Ovary (tissue), 3 donors: Measurements from ENCODE around the gene MRPS5.

Experiments
- EP300 ChIP-seq: sonication (generic); formaldehyde crosslinking; IDR thresholded peaks from one replicate; pipeline ENCODE4 v1.6.1; 2017; ENCODE audit warnings: antibody characterized with exemption
- TF ChIP-seq, protein P1 (sequence below), 3 donors: fragments of 450-650 bp in 2 of 3; fragments of 200-600 bp in 1 of 3; IDR thresholded peaks; one replicate each; pipeline versions ENCODE4 v1.5.1 to v1.8.0; 2016 to 2022; ENCODE audit warnings: antibody characterized with exemption in 3 of 3, mild to moderate bottlenecking in 1 of 3
- donor health status: DM: no; HTN: no; CAD: no.

DNA sequence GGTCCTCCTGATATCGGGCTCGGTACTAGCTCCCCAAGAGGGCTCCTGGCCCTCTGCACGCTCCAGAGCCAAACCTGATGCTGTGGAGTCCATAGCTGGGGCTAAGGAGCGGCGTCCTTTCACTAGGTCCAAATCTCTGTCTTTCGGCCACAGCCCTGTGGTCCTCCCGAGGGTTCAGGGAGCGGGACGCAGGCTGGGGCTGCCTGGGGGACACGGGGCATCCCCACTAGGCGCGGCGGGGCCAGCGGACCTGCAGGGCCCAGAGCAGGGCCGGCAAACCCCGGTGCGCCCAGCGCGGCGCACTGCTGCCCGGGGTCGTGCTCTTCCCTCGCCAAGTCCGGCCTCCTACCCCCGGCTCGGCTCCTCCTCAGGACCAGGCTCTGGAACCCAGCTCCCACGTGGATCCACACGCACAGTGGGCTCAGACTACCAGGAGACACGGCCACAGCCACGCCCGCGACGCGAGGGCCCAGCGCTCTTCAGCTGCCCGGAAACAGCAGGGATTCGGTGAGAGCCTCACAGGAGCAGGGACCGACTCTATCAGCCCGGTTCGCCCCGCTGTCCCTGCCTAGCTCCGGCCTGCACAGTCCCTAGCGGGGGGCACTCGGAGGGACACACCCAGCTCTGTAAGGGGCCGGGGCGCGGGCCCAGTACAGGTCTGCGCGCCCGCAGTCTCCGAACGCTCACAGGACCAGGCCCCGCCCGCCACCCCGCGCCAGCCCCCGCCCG is 37.4 kb upstream of the MRPS5 start:
- TF ChIP-seq EP300: no peak
- TF ChIP-seq, protein P1, sequence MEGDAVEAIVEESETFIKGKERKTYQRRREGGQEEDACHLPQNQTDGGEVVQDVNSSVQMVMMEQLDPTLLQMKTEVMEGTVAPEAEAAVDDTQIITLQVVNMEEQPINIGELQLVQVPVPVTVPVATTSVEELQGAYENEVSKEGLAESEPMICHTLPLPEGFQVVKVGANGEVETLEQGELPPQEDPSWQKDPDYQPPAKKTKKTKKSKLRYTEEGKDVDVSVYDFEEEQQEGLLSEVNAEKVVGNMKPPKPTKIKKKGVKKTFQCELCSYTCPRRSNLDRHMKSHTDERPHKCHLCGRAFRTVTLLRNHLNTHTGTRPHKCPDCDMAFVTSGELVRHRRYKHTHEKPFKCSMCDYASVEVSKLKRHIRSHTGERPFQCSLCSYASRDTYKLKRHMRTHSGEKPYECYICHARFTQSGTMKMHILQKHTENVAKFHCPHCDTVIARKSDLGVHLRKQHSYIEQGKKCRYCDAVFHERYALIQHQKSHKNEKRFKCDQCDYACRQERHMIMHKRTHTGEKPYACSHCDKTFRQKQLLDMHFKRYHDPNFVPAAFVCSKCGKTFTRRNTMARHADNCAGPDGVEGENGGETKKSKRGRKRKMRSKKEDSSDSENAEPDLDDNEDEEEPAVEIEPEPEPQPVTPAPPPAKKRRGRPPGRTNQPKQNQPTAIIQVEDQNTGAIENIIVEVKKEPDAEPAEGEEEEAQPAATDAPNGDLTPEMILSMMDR (IDR thresholded peaks at IDR 0.05): no peak
